ENCODE measurements around the gene CLMN.
A peak's percentile ranks its signal among the peaks of the same experiment; 100 is the strongest.
"Not testable (repeated sequence)": the region's sequence is repeated elsewhere in the genome, so short reads cannot be mapped to it uniquely, and the experiment has no call there.

The CLMN gene

GRCh38 chr14:95287176-95287754 is 32.4 kb downstream of the CLMN start:
- no peak for DNase-seq (ENCODE audit: low spot score)

DNA sequence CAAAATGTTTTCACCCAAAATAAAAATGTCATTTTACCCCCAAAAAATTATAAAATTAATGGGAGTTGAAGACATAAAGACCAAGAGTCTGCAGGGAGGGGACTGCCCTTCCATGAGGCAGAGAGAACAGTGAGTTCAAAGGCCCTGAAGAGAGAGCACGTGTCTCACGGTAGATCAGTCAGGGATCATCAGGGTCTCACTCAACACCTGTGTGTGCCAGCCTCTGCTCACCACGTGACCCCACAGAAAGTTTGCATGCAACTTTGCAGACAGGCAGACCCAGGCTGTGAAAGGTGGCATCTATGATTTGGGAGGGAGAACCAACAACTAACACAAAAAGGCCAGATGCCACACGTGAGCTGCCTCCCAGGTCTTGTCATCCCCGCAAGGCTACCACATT is 33.1 kb downstream of the CLMN start:
- DNase-seq (ENCODE audit: low spot score) = no peak

DNA sequence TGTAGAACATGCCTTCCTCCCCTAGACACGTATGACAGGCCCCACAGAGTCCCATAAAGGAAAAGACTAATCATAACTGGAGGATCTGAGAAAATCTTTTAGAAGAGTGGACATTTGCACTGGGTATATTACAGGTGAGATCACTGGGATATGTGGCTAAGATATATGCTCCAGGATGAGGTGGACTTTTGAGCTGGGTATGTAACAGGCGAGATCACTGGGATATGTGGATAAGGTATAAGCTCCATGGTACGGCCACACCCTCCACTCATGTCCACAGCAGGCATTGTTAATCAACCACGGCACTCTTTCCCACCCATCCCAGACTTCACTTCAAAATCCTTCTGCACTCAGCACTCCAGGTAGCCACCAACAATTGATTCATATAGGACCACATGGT is 34.1 kb downstream of the CLMN start:
- no peak for DNase-seq (ENCODE audit: low spot score)

DNA sequence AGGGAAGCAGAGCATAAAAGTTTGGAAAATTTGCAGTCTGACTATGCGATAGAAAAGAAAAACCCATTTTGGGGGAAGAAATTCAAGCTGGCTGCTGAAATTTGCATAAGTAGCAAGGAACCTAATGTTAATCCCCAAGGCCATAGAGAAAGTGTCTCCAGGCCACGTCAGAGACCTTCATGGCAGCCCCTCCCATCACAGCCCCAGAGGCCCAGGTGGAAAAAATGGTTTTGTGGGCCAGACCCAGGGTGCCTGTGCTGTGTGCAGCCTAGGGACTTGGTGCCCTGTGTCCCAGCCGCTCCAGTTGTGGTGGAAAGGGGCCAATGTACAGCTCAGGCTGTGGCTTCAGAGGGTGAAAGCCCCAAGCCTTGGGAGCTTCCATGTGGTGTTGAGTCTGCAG is 35.9 kb downstream of the CLMN start:
- not testable (repeated sequence) for DNase-seq (ENCODE audit: low spot score)

- DNase-seq (ENCODE audit: low spot score) = not testable (repeated sequence)
Observed at GRCh38 chr14:95282986-95283380, 36.7 kb downstream of the CLMN start.

- DNase-seq (ENCODE audit: low spot score) = no peak
Observed at GRCh38 chr14:95282354-95282985, 37.2 kb downstream of the CLMN start.

DNA sequence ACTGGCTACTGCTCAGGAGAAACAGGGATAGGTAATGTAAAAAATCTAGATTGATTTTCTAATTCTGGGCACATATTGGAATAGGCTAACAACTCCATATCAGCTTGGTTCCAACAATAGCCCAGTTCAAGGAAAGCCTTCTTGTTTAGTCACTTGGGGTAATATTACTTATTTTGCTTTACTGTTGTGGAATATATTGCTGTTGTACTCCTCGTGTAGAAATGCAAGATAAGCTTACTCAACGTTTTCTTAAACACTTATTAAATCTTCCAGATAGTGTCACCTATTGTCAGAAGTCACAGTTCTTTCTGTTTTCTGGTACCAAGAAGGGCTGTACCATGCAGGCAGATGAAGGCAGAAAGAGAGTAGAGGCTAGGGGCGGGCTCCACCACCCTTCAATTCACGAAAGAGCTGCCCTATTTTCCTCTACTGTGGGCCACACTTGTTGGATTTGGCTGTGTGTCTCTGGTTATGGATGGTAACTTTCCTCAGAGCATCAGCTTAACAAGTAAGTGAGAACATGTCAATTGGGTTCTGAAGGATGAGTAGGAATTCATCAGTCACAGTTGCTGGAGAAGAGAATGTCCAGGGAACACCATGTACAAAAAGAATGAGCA is 38.0 kb downstream of the CLMN start:
- no peak for DNase-seq (ENCODE audit: low spot score)

DNA sequence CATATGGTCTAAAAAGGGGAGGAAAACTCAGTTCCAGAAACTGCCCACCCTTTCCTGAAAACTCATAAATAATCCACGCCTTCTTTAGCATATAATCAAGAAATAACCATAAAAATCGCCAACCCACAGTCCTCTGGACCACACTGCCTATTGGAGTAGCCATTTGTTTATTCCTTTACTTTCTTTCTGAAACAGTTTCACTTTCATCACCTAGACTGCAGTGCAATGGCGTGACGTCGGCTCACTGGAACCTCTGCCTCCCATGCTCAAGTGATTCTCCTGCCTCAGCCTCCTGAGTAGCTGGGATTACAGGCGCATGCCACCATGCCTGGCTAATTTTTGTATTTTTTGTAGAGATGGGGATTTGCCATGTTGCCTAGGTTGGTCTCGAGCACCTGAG is 44.2 kb downstream of the CLMN start:
- no peak for DNase-seq (ENCODE audit: low spot score)

GRCh38 chr14:95274874-95275273 is 44.8 kb downstream of the CLMN start:
- DNase-seq (ENCODE audit: low spot score) = no peak

- no peak for DNase-seq (ENCODE audit: low spot score)
Observed at GRCh38 chr14:95274279-95274678, 45.4 kb downstream of the CLMN start.

DNA sequence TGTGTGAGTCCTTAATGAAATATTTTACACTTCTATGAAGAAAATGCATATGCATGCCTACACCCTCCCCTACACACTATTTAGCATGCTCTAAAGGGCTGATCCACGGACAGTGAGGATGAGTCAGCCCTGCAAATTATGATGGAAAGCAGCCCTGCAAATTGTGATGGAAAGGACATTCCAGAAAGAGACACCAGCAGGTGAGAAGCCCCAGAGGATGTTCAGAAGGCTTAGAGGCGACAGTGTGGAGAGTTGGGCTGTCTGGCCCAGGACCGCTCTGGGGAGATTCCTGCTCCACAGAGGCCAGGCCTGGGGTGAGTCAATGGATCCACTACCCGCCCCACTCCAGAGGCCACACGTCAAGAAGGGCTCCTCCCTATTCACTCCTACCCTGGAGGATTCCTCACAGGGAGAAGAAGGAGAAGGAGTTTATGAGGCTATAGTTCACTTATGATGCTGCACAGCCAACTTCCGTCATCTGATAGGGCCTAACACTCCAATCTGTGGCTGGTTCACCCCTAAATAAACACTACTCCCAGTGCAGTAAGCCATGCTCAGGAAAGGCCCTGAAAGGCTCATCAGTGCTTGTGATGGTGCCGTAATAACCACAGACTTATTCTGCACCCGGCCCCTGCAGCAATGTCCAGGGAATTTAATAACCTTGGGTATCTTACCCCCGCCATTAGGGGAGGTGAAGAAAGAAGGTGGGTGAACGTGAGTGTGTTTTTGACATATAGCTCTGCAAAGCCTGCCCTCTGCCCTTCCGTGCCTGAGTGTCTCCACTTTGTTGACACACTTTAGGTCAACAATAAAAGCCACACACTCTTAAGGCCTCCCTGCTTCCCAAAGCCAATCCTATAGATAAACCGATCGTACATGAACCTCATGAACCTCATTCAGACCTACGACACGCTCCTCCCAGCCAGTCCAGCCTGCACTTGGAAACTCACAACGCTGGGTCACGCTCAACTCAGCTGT is 46.4 kb downstream of the CLMN start:
- no peak for DNase-seq (ENCODE audit: low spot score)

DNA sequence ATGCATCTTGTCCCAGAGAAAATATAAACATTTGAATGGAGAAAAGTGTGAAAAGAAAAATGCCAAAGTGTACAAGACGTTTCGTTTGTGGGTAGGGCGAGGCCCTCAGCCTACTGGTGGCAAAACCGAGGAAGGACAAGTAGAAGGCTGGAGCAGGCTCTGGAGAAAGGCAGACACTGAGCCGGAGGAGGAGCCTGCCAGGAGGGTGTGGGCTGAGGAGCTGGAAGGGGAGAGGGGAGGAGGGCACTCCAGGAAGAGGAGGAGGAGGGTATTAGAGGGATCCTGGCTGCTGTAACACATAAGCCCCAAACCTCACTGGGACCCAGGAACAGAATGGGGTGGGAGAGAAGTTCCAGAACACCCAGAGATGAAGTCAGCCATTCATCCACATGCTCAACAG is 47.7 kb downstream of the CLMN start:
- no peak for DNase-seq (ENCODE audit: low spot score)

DNA sequence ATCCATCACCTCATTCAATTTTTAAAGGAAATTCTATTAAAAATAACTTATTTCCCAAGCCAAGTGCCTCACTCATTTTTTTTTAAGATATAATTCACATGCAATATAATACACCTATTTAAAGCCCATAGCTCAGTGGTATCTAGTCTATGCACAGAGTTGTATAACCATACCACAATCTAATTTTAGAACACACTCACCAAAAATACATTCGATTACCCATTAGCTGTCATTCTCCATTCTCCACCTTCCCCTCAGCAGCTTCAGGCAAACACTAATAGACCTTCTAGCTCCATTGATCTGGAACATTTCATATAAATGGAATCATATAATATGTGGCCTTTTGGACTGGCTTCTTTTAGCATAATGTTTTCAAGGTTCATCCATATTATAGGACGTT is 49.5 kb downstream of the CLMN start:
- DNase-seq (ENCODE audit: low spot score) = no peak

DNA sequence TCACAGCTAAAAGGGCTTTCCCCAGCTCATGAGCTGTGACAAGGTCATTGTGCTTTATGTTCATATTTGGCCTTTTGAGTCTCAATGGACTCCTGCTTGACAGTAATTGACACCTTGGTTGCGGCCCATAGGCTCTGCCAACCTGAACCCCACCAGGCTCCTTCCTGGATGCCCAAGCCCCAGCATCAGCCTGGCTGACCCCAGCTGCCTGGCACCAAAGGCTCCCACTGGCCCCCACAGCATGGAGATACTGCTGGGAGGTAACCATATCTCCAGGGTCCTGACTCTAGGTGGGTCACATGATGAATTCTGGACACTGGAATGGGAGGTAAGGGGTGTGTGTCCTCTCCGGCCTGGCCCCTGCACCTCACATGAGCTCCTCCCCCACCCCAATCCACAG is 50.2 kb downstream of the CLMN start:
- DNase-seq (ENCODE audit: low spot score) = no peak

- DNase-seq (ENCODE audit: low spot score) = no peak
Observed at GRCh38 chr14:95268350-95268749, 51.4 kb downstream of the CLMN start.

DNA sequence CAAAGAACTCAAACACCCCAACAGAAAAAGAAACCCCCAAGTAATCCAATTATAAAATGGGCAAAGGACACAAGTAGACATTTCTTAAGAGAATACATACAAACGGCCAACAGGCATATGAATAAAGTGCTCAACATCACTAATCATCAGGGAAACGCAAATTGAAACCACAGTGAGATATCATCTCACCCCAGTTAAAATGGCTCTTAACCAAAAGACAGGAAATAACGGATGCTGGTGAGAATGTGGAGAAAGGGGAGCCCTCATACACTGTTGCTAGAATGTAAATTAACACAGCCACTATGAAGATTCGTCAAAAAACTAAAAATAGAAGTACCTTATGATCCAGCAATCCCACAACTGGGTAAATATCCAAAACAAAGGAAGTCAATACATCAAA is 52.4 kb downstream of the CLMN start:
- no peak for DNase-seq (ENCODE audit: low spot score)

- DNase-seq (ENCODE audit: low spot score) = peak; percentile 29
Observed at GRCh38 chr14:95265106-95266094, 54.3 kb downstream of the CLMN start.

DNA sequence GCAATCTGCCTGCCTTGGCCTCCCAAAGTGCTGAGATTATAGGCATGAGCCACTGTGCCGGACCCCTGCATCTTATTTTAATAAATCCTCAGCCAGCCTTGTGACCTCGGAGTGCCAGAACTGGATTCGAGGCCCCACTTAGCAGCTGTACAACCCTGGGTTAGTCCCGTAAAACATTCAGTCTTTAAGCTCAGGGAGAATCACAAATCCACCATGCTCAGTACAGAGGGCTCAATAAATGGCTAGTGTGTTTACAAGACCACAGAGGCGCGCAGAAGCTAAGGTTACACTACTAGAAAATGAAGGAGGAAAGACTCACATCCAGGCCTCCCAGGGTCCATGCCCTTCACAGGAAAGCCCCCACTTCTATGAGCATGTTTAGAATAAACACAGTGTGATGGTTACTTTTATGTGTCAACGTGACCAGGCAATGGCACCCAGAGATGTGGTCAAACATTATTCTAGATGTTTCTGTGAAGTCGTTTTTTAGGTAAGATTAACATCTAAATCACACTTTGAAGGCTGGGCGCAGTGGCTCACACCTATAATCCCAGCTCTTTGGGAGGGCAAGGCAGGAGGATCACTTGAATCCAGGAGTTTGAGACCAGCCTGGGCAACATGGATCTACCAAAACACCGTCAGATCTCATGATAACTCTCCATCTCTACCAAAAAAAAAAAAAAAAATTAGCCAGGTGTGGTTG is 55.3 kb downstream of the CLMN start:
- no peak for DNase-seq (ENCODE audit: low spot score)

DNA sequence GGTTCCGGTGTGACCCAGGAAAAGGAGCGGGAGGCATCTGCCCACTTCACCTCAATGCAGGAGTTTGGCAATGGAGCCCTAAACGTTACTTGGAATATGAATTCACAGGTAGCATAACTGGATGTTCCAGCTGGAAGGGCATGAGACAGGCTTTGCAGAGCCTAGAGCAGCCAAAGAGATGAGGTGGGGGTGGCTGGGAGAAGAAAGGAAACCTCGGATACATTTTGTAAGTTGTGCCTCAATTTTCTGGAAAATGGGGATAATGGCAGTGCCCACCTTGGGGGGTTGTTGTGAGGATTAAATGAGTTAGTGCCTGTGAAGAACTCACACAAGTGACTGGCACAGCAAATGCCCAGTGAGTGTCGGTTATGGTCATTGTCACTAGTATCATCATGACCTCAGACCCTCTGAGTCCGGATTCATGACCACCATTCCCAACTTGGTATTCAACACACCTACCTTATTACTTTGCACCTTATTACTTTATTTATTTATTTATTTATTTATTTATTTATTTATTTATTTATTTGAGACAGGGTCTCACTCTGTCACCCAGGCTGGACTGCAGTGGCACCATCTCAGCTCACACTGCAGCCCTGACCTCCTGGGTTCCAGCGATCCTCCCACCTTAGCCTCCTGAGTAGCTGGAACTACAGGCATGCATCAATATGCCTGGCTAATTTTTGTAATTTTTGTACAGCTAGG is 56.0 kb downstream of the CLMN start:
- no peak for DNase-seq (ENCODE audit: low spot score)

- no peak for DNase-seq (ENCODE audit: low spot score)
Observed at GRCh38 chr14:95262511-95262891, 57.2 kb downstream of the CLMN start.

All from CD4-positive, alpha-beta T cell treated with Interleukin-2 at 100 ng/mL for 4 hours (primary cell).